Measurements from ENCODE around the gene RPL18.

- TF ChIP-seq, protein P1, sequence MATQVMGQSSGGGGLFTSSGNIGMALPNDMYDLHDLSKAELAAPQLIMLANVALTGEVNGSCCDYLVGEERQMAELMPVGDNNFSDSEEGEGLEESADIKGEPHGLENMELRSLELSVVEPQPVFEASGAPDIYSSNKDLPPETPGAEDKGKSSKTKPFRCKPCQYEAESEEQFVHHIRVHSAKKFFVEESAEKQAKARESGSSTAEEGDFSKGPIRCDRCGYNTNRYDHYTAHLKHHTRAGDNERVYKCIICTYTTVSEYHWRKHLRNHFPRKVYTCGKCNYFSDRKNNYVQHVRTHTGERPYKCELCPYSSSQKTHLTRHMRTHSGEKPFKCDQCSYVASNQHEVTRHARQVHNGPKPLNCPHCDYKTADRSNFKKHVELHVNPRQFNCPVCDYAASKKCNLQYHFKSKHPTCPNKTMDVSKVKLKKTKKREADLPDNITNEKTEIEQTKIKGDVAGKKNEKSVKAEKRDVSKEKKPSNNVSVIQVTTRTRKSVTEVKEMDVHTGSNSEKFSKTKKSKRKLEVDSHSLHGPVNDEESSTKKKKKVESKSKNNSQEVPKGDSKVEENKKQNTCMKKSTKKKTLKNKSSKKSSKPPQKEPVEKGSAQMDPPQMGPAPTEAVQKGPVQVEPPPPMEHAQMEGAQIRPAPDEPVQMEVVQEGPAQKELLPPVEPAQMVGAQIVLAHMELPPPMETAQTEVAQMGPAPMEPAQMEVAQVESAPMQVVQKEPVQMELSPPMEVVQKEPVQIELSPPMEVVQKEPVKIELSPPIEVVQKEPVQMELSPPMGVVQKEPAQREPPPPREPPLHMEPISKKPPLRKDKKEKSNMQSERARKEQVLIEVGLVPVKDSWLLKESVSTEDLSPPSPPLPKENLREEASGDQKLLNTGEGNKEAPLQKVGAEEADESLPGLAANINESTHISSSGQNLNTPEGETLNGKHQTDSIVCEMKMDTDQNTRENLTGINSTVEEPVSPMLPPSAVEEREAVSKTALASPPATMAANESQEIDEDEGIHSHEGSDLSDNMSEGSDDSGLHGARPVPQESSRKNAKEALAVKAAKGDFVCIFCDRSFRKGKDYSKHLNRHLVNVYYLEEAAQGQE (IDR thresholded peaks at IDR 0.05; ENCODE audit: insufficient replicate concordance, low read depth): no peak
- TF ChIP-seq, protein P2, sequence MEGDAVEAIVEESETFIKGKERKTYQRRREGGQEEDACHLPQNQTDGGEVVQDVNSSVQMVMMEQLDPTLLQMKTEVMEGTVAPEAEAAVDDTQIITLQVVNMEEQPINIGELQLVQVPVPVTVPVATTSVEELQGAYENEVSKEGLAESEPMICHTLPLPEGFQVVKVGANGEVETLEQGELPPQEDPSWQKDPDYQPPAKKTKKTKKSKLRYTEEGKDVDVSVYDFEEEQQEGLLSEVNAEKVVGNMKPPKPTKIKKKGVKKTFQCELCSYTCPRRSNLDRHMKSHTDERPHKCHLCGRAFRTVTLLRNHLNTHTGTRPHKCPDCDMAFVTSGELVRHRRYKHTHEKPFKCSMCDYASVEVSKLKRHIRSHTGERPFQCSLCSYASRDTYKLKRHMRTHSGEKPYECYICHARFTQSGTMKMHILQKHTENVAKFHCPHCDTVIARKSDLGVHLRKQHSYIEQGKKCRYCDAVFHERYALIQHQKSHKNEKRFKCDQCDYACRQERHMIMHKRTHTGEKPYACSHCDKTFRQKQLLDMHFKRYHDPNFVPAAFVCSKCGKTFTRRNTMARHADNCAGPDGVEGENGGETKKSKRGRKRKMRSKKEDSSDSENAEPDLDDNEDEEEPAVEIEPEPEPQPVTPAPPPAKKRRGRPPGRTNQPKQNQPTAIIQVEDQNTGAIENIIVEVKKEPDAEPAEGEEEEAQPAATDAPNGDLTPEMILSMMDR (IDR thresholded peaks at IDR 0.05; ENCODE audit: insufficient read depth, low read length): no peak
- no peak for TF ChIP-seq POLR2AphosphoS5 (IDR thresholded peaks at IDR 0.05; ENCODE audit: low read depth)
Observed at GRCh38 chr19:48661711-48662090, 42.7 kb upstream of the RPL18 start.
